Stimulated activated CD4-positive, alpha-beta T cell treated with anti-CD3 and anti-CD28 coated beads, Interleukin-1b, Interleukin-23, amount 100 ng/mL, for 1 hour (primary cell): ENCODE data around the gene ARID3A.
"Not testable (repeated sequence)": the region's sequence is repeated elsewhere in the genome, so short reads cannot be mapped to it uniquely, and the experiment has no call there.

Experiments used
- DNase-seq, 2 donors: peaks; one replicate each; pipeline ENCODE4 v3.0.0-alpha.2; 2020; ENCODE audit warnings: low read depth in 2 of 2

The ARID3A gene, protein sequence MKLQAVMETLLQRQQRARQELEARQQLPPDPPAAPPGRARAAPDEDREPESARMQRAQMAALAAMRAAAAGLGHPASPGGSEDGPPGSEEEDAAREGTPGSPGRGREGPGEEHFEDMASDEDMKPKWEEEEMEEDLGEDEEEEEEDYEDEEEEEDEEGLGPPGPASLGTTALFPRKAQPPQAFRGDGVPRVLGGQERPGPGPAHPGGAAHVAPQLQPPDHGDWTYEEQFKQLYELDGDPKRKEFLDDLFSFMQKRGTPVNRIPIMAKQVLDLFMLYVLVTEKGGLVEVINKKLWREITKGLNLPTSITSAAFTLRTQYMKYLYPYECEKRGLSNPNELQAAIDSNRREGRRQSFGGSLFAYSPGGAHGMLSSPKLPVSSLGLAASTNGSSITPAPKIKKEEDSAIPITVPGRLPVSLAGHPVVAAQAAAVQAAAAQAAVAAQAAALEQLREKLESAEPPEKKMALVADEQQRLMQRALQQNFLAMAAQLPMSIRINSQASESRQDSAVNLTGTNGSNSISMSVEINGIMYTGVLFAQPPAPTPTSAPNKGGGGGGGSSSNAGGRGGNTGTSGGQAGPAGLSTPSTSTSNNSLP

DNA sequence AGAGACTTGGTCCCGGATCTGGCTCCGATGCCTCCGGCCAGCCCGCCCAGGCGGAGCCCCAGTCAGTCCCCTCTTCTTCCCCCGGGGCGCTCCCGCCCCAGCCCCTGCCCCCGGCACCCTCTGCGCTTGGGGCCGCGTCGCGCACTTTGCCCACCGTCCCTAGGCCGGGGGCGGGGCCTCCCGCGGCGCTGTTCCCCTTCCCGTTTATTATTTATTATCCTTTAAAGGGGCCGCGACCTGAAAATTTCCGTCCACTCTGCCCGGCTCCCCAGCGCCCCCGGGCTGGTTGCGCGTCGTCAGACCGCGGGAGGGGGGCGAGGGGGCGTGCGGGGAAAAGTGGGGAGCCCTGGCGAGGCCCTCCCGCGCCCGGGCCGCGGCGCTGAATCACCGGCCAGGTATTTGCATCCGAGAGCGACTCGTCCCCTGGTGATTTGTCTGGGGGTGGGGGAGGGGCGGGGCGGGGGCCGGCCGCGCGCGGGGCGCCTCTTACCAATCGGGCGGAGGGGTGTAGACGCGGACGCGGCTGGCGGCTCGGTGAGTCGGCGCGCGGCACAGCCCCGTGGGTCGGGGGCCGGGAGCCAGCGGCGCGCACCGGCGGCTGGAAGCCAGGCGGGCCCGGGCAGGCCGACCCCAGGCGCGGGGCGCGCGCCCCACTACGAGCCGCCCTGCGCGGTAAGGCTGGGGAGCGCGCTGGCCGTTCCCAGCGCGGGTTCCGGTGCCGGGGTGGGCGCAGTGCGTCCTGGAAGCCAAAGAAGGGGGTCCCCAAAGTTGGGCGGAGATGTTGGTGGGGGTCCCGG lies at the start of gene ARID3A:
TSS of gene ARID3A (plus strand) at position 510 of the 797 bp plus-strand sequence. CDS start 3,494 bp downstream, outside the sequence.
- DNase-seq = no peak

DNA sequence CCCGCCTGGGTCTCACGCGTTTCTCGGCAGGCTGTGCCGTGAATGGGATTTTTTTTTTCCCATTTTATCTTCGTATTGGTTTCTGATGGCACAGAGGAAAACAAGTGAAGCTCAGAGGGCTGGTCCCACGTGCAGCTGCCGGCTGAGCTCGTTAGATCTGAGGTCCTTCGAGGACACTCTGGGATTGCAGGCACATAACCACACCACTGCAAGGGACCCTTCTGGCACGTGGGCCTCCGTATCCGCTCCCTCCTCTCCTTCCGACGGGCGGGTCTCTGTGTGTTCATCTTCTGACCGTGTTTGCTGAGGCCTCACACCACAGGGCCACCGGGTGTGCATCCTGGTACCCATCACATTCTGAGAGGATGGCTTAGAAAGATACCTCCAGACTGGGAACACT lies 49.7 kb upstream of the ARID3A start:
- DNase-seq = no peak

DNA sequence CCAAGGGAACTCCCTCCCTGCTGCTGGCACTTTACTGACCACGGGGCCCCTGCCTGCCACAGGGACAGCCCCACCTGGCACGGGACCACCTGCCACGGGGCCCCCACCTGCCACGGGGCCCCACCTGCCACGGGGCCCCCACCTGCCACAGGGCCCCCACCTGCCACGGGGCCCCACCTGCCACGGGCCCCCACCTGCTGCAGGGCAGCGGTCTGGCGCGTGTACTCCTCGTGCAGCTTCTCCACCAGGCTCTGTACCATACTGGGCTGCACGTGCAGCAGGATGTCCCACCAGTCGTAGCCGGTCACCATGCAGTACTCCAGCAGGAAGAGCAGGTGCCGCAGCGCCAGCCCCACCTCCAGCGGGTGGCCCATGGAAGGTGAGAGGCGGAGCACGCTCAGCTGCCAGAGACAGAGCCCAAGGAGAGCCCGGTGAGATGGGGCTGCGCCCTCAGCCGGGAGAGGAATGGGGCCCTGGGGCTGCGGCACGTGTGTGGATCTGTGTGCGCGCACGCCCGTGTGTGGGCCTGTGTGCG lies 49.0 kb upstream of the ARID3A start:
- no peak for DNase-seq

DNA sequence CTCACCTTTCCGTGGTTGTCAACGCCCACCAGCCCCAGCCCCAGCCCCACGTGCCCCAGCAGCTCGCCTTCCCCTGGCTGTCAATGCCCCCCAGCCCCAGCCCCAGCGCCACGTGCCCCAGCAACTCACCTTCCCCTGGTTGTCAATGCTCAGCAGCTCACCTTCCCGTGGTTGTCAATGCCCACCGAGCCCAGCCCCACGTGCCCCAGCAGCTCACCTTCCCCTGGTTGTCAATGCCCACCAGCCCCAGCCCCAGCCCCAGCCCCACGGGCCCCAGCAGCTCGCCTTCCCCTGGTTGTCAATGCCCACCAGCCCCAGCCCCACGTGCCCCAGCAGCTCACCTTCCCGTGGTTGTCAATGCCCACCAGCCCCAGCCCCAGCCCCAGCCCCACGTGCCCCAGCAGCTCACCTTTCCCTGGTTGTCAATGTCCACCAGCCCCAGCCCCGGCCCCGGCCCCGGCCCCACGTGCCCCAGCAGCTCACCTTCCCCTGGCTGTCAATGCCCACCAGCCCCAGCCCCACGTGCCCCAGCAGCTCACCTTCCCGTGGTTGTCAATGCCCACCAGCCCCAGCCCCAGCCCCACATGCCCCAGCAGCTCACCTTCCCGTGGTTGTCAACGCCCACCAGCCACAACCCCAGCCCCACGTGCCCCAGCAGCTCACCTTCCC lies 47.7 kb upstream of the ARID3A start:
- DNase-seq = not testable (repeated sequence)

DNA sequence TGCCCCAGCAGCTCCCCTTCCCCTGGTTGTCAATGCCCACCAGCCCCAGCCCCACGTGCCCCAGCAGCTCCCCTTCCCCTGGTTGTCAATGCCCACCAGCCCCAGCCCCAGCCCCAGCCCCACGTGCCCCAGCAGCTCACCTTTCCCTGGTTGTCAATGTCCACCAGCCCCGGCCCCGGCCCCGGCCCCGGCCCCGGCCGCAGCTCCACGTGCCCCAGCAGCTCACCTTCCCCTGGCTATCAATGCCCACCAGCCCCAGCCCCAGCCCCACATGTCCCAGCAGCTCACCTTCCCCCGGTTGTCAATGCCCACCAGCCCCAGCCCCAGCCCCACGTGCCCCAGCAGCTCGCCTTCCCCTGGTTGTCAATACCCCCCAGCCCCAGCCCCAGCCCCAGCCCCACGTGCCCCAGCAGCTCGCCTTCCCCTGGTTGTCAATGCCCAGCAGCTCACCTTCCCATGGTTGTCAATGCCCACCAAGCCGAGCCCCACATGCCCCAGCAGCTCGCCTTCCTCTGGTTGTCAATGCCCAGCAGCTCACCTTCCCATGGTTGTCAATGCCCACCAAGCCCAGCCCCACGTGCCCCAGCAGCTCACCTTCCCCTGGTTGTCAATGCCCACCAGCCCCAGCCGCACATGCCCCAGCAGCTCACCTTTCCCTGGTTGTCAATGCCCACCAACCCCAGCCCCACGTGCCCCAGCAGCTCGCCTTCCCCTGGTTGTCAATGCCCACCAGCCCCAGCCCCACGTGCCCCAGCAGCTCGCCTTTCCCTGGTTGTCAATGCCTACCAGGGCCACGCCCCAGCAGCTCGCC lies 46.9 kb upstream of the ARID3A start:
- not testable (repeated sequence) for DNase-seq

DNA sequence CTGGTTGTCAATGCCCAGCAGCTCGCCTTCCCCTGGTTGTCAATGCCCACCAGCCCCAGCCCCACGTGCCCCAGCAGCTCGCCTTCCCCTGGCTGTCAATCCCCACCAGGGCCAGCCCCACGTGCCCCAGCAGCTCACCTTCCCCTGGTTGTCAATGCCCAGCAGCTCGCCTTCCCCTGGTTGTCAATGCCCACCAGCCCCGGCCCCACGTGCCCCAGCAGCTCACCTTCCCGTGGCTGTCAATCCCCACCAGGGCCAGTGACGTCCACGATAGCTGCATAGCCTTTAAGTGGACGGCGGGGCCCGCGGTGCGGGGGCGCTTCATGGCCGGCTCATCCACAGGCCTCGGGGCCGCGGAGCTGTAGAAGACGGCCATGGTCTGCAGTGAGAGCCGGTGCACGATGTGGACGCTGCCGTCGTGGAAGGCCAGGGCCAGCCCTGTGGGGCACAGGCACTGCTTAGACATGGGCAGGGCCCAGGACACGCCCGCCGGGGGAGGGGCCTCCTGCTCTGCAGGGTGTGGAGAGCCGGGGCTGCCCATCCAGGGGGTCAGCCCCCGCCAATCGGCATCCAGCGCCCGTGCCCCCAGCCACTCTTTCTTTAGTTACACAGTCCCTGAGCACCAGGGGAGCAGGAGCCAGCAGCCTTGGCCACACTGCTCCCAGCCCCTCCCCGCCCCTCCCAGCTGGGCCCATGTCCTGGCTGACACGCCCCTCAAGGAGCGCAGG lies 46.0 kb upstream of the ARID3A start:
- DNase-seq = no peak

DNA sequence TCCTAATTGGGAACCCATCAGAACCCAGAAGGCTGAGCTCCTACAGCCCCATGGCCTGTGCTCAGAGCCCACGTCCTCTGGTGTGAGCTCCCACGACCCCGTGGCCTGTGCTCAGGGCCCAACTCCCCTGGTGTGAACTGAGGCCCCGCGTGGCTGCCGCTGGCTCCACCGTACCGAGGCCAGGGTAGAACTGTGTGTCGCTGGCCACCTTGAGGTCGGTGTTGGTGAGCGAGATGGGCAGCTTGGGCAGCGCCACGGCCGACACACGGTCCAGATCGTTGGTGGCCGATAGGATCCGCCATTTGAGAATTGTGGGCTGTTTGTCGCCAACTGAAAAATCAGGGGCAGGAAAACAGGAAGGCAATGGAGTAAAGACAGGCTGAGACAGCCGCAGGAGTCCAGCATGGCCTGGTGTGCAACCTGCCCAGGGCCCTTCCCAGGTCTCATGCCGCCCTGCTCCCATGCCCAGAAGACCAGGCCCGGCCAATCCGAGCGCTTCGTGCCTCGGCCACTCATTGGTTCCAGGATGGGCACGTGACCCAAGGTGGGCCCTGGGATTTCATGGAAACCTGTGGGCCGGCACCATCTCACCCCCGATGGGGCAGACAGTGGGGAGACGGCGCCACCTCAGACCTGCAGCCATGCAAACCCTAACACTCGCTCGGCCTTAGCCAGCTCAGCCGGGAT lies 44.3 kb upstream of the ARID3A start:
- DNase-seq = no peak

DNA sequence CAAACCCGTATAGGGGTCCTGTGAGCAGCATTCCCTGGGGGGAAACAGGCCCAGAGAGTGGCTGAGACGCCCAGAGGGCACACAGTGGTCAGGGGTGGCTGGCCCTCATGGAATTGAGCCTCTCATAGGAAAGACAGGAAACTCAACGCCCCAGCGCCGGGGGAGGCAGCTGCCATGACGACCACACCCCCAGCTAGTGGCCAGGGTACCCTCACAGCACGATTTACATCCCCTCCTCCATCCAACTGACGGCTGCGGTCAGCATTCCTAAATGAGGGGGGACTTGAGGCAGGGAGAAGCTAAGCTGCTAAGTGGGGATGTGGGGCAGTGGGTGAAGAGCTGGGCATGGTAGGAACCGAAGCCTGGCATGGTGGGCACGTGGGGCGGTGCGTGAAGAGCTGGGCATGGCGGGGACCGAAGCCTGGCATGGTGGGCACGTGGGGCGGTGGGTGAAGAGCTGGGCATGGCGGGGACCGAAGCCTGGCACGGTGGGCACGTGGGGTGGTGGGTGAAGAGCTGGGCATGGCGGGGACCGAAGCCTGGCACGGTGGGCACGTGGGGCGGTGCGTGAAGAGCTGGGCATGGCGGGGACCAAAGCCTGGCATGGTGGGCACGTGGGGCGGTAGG lies 42.9 kb upstream of the ARID3A start:
- no peak for DNase-seq

DNA sequence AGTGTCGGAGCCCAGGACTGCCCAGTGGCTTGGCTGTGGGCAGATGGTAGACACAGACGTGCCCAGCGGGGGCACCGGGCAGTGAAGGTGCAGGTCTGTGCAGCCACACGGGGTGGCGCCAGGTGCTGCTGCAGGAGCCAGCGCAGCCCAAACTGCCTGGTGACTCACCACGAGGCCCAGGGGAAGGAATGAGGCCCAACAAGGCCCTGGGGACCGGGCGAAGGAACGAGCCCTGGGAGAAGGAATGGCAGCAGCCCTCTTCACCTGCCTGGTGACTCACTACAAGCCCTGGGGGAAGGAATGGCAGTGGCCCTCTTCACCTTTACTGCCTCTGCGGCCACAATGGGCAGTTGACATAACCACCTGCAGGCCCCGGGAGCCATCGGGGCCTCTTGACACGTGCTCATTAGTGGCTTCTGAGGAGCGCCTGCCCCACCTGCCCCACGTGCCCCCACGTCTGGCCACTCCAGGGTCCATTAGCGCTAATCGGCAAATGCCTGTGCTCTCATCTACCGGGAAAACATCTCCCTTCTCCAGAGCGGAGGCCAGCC lies 42.1 kb upstream of the ARID3A start:
- no peak for DNase-seq

DNA sequence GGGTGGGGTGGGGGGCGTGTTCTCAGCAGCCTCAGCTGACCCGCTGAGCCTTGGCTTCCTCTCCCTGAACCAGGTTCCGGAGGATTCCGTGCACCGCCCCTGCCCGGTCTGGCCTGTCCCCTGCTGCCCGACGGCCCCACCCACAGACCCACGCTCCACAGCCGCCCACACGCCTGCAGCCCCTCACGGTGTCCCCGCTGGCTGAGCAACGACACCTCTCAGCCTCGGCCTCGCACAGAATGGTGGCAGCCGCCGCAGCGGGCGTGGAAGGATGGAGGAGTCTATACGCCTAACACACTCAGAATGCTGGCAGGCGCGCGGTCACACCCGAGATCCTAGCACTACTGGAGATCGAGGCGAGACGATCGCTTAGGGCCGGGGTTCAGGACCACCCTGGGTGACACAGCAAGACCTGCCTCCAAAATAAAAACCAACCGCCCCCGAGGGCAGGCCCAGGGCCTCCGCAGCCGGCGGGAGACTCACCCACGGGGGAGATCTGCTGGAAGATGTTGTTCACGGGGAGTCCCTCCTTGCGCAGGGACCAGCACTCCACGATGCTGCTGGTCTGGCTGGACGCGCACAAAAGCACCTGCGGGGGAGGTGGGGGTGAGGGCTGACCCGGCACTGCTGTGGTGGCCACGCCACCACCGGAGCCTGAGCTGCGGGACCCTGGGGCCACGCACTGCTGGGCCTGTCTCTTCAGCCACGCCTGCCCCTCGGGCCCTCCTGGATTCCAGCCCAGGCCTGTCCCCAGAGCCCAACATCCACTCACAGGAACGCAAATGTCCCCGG lies 41.2 kb upstream of the ARID3A start:
- no peak for DNase-seq

DNA sequence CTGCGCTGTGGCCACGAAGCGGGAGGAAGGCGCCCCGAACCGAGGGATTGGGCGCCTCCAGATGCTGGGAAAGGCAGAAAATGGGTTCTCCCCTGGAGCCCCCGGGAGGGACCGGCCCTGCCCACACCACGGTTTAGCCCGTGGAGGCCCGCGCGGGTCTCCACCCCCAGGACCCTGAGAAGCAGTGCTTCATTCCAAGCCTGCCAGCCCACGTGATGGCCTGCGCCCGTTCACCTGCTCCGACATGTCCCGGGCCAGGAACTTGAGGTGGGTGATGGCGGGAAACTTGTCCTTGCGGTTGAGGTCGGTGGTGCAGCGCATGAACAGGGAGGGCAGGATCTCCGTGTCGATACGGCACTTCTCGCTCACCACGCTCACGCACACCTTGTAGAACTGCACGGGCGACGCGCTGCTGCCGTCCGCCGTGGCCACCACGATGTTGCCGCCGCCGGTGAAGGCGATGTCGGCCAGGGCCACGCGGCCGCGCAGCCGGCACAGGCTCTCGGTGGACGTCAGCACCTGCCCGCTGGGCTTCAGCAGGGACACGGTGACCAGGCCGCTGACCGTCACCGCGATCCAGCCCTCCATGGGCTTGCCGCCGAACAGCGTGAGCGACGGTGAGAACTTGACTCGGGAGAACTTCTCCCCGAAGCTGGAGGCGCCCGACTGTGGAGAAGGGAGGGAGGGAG lies 40.2 kb upstream of the ARID3A start:
- no peak for DNase-seq

DNA sequence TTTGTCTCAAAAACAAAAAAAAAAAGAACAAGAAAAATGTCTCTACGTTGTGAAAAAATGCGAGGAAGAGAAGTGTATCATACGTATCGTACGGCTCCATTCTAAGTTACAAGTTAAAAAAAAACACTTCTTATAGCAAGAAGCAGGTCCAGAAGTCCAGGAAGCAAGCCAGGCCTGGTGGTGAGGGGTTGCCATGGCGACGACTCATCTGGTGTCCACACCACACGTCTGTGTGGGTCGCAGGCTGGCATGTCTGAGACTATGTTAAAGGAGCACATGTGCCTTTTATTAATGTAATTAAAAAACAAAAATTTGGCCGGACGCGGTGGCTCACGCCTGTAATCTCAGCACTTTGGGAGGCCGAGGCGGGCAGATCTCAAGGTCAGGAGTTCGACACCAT lies 38.8 kb upstream of the ARID3A start:
- no peak for DNase-seq

DNA sequence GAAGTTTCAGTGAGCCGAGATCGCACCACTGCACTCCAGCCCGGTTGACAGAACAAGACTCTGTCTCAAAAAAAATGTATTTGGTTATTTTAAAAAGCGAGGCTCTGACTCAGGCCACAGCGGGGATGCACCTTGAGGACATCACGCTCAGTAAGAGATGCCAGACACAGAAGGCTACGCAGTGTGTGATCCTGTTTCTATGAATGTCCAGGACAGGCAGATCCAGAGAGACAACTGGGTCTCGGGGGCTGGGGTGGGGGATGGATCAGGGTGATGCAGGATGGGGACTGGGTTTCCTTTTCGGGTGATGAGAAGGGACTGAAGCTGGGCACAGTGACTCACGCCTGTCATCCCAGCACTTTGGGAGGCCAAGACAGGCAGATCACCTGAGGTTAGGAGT lies 38.2 kb upstream of the ARID3A start:
- DNase-seq = no peak

DNA sequence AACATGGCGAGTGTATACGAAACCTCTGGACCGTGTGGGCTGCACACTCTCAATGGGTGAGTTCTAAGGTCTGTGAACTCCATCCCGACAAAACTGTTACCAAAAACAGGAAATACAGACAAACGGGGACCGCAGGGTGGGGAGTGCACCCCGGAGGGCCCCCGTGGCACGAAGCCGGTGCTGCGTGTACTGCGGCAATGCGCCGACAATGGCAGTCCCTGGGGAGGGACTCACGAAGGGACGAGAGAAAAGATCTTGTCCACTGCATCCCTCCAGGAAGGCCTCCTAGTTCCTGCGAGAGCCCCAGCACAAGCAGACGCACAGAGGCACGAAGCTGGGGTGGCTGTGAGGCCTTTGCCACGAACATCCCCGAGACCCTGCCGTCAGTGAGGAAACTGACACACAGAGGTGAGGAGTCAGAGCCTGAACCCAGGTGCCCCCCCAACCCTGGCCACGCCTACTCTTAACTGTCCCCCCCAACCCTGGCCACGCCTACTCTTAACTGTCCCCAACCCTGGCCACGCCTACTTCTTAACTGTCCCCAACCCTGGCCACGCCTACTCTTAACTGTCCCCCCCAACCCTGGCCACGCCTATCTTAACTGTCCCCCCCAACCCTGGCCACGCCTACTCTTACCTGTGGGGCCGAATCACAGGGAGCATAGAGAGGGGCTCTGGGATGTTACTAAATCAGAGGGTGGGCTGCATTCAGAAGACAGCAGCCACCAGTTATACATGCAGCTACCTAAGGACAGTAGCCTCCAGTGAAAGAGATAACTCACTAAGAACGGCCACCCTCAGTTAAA lies 37.1 kb upstream of the ARID3A start:
- no peak for DNase-seq

DNA sequence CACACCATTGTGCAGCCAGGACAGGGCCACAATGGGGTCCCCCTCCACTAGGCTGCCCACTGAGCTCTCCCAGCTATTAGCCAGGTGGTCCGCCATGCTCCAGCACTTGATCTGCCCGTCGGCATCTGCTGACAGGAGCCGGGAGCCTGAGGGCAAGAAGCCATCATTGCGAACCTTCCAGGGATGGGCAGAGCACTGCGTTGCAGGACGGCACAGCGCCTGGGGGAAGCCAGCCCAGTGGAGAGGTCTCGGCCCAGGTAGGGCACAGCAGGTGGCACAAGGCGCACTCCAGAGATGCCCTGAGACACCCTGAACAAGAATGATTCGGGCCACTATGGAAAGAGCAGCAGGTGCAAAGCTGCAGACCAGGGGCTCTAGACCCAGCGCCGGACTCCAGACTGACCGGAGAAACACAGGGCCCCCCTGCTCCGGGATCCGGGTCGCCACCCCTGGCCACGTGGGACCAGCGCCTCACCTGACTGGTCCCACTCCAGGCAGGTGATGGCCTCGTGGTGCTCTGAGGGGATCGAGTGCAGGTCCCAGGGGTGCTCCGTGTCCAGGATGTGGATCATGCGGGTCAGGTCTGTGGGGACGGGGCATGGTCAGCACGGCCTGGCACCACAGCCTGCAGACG lies 36.1 kb upstream of the ARID3A start:
- DNase-seq = no peak

DNA sequence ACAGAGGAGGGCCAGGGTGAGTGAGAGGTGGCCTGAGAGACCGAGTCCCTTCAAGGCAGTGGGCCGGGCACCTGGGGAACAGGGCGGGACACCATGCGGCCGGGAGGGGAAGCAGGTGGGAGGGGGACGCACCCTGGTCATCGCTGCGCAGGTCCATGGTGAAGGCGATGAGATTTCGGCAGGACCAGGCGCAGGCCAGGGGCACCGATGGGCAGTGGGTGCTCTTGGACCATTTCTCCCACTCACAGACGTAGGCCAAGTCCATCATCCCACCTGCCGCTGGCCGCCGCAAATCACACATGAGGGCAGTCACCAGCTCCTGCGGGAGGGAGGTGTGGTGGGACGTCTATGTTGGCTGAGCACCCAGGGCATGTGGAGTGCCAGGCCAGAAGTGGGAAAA lies 35.0 kb upstream of the ARID3A start:
- DNase-seq = no peak
